Neural cell (in vitro differentiated cells): ENCODE data around the gene NPAS2. TPM values are rescaled to one million over a fixed set of nuclear protein-coding genes. Genes with fewer than 3 reads are reported as not detected.

Experiments
- H2AFZ ChIP-seq: fragments of 200-600, 300-800 bp; sonication (generic), shearing (Covaris generic); 2 replicates; pipeline ENCODE4 v1.6.0; 2014; ENCODE audit warnings: low read depth, mild to moderate bottlenecking, antibody characterized with exemption, low read length, moderate library complexity
- H3F3A ChIP-seq: fragments of 200-600 bp; shearing (Covaris generic); 2 replicates; pipeline ENCODE4 v1.6.1; 2016; ENCODE audit warnings: mild to moderate bottlenecking, moderate library complexity, mixed read lengths, antibody characterized with exemption, low read length; ENCODE audit not compliant: insufficient read depth, poor library complexity, severe bottlenecking
- H3K27ac ChIP-seq: fragments of 200-600, 300-800 bp; sonication (generic), shearing (Covaris generic); 2 replicates; pipeline ENCODE4 v1.5.1; 2014; ENCODE audit warnings: mild to moderate bottlenecking, low read length, moderate library complexity
- H3K27me3 ChIP-seq: fragments of 300-800, 200-600 bp; sonication (generic), shearing (Covaris generic); 2 replicates; pipeline ENCODE4 v1.6.0; 2014; ENCODE audit warnings: mild to moderate bottlenecking, low read depth, low read length, moderate library complexity; ENCODE audit not compliant: insufficient read depth
- H3K36me3 ChIP-seq: fragments of 300-800, 200-600 bp; sonication (generic), shearing (Covaris generic); 2 replicates; pipeline ENCODE4 v1.5.1; 2014; ENCODE audit warnings: mild to moderate bottlenecking, antibody characterized with exemption, low read length, moderate library complexity; ENCODE audit not compliant: insufficient read depth
- H3K4me2 ChIP-seq: fragments of 300-800, 200-600 bp; sonication (generic), shearing (Covaris generic); 2 replicates; pipeline ENCODE4 v1.6.0; 2014; ENCODE audit warnings: mild to moderate bottlenecking, low read length
- H3K4me3 ChIP-seq: fragments of 300-800, 200-600 bp; sonication (generic), shearing (Covaris generic); 2 replicates; pipeline ENCODE4 v1.5.1; 2014; ENCODE audit warnings: mild to moderate bottlenecking, low read length, moderate library complexity
- H3K79me2 ChIP-seq: fragments of 200-600 bp; shearing (Covaris generic); replicated peaks from 2 replicates; pipeline ENCODE4 v1.6.0; 2014; ENCODE audit warnings: mild to moderate bottlenecking, low read length, moderate library complexity; ENCODE audit not compliant: insufficient read depth
- H3K9ac ChIP-seq: fragments of 300-800, 200-600 bp; sonication (generic), shearing (Covaris generic); 2 replicates; pipeline ENCODE4 v1.6.1; 2016; ENCODE audit warnings: mild to moderate bottlenecking, low read length, mixed read lengths
- H3K9me2 ChIP-seq: fragments of 200-600 bp; shearing (Covaris generic); 2 replicates; pipeline ENCODE4 v1.6.1; 2016; ENCODE audit warnings: mild to moderate bottlenecking, low read length, mixed read lengths; ENCODE audit not compliant: insufficient read depth
- H3K9me3 ChIP-seq: fragments of 200-600, 300-800 bp; sonication (generic), shearing (Covaris generic); 2 replicates; pipeline ENCODE4 v1.6.1; 2016; ENCODE audit warnings: mild to moderate bottlenecking, mixed run types, low read length, moderate library complexity, mixed read lengths
- H4K20me1 ChIP-seq: fragments of 200-600 bp; shearing (Covaris generic); 2 replicates; pipeline ENCODE4 v1.6.1; 2016; ENCODE audit warnings: mild to moderate bottlenecking, mixed run types; ENCODE audit not compliant: insufficient read depth
- EP300 ChIP-seq: fragments of 450-650 bp; conservative IDR thresholded peaks from 2 replicates; pipeline ENCODE4 v1.6.1; 2014; ENCODE audit warnings: antibody characterized with exemption, mild to moderate bottlenecking, moderate library complexity; ENCODE audit not compliant: poor library complexity, severe bottlenecking
- EZH2 ChIP-seq: fragments of 200-600, 300-800 bp; shearing (Covaris generic), sonication (generic); IDR thresholded peaks from 2 replicates; pipeline ENCODE4 v1.6.1; 2014; ENCODE audit warnings: antibody characterized with exemption, low read length, borderline replicate concordance, mild to moderate bottlenecking; ENCODE audit not compliant: insufficient read depth, poor library complexity, severe bottlenecking
- MXI1 ChIP-seq: fragments of 450-650 bp; conservative IDR thresholded peaks from 2 replicates; pipeline ENCODE4 v1.6.1; 2014; ENCODE audit warnings: antibody characterized with exemption, mild to moderate bottlenecking; ENCODE audit not compliant: poor library complexity, severe bottlenecking
- POLR2AphosphoS5 ChIP-seq: IDR thresholded peaks from 2 replicates; pipeline ENCODE4 v1.6.1; 2012
- RAD21 ChIP-seq: fragments of 450-650 bp; conservative IDR thresholded peaks from 2 replicates; pipeline ENCODE4 v1.6.1; 2014; ENCODE audit warnings: antibody characterized with exemption, mild to moderate bottlenecking, moderate library complexity
- REST ChIP-seq: IDR thresholded peaks from 2 replicates; pipeline ENCODE4 v1.6.1; 2012; ENCODE audit warnings: borderline replicate concordance
- SMC3 ChIP-seq: fragments of 450-650 bp; conservative IDR thresholded peaks from 2 replicates; pipeline ENCODE4 v1.6.1; 2014; ENCODE audit warnings: antibody characterized with exemption, mild to moderate bottlenecking, moderate library complexity; ENCODE audit not compliant: poor library complexity
- TAF1 ChIP-seq: IDR thresholded peaks from 2 replicates; pipeline ENCODE4 v1.6.1; 2012; ENCODE audit warnings: low read depth
- polyA plus RNA-seq: library from polyadenylated mRNA; depleted of rRNA; stranded (reverse); fragments of >200 nt; gene quantifications from 2 replicates; pipeline ENCODE4 v1.2.3, GENCODE V29; 2014
- TF ChIP-seq, protein P1 (sequence below): fragments of 450-650 bp; IDR thresholded peaks from 2 replicates; pipeline ENCODE4 v1.5.1; 2014; ENCODE audit warnings: antibody characterized with exemption, mild to moderate bottlenecking, moderate library complexity; ENCODE audit not compliant: poor library complexity, severe bottlenecking

The NPAS2 gene
- polyA plus RNA-seq, 1 donor from 2014 or later: 2.1 TPM

DNA sequence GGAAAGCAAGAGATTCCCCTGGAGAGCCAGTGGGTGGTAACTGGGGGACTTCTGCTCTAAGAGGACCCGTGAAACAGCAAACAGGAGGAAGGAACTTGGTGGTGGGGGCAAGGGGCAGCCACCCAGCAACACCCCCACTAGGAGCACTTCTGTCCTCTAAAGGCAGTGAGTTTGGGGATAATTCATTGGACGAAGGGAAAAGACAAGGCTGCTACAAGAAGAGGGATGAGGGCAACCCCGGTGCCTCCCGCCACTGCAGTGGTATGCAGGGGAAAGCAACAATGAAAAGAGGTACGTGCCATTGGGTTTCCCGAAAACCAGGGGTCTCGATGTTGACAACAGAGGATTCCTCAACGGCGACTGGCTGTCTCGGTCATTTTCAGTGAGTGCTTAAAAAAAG, 191.2 kb downstream of the NPAS2 start:
- Histone ChIP-seq H3K4me2 (no peak overlapping the region), H3K36me3 (no peaks in the 10 kb centered on the region), H3K9me3 (no peaks in the 10 kb centered on the region), H3F3A (no peaks in the 10 kb centered on the region), H4K20me1 (no peaks in the 10 kb centered on the region), H3K27me3 (no peaks in the 10 kb centered on the region), H3K9me2 (no peaks in the 10 kb centered on the region), H3K9ac (no peak overlapping the region), H3K4me3 (no peak overlapping the region), H3K27ac (no peak overlapping the region), H3K79me2 (no peaks in the 10 kb centered on the region), H2AFZ (no peak overlapping the region)
- no peak for TF ChIP-seq TAF1
- no peak for TF ChIP-seq EZH2
- no peak for TF ChIP-seq EP300
- no peak for TF ChIP-seq RAD21
- no peak for TF ChIP-seq REST
- TF ChIP-seq SMC3: no peak
- TF ChIP-seq, protein P1, sequence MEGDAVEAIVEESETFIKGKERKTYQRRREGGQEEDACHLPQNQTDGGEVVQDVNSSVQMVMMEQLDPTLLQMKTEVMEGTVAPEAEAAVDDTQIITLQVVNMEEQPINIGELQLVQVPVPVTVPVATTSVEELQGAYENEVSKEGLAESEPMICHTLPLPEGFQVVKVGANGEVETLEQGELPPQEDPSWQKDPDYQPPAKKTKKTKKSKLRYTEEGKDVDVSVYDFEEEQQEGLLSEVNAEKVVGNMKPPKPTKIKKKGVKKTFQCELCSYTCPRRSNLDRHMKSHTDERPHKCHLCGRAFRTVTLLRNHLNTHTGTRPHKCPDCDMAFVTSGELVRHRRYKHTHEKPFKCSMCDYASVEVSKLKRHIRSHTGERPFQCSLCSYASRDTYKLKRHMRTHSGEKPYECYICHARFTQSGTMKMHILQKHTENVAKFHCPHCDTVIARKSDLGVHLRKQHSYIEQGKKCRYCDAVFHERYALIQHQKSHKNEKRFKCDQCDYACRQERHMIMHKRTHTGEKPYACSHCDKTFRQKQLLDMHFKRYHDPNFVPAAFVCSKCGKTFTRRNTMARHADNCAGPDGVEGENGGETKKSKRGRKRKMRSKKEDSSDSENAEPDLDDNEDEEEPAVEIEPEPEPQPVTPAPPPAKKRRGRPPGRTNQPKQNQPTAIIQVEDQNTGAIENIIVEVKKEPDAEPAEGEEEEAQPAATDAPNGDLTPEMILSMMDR: no peak
- no peak for TF ChIP-seq POLR2AphosphoS5
- no peak for TF ChIP-seq MXI1

DNA sequence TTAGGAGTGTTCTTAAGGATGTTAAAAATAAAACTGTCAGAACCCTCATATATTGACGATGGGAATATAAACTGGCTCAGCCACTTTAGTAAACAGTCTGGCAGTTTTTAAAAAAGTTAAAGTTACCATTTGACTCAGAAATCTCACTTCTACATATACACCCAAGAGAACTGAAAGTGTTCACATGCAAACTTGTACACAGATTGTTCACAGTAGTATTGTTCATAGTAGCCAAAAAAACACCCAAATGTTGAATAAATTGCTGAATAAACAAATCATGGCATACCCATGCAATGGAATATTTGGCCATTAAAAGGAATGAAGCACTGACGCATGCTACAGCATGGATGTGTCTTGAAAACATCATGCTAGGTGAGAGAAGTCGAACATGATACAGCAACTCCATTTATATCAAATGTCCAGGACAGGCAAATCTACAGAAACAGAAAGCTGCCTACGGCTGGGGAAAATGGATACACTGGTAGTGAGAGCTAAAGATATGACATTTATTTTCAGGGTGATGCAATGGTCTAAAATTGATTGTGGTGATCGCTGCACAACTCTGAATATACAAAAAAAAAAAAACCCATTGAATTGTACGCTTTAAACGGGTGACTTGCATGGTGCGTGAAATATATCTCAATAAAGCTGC, 192.2 kb downstream of the NPAS2 start:
- no peak overlapping the region for H3K27ac ChIP-seq
- H3K27me3 ChIP-seq: no peaks in the 10 kb centered on the region
- no peak overlapping the region for H3K4me3 ChIP-seq
- no peaks in the 10 kb centered on the region for H3K36me3 ChIP-seq
- no peaks in the 10 kb centered on the region for H3F3A ChIP-seq
- H3K9me3 ChIP-seq: no peaks in the 10 kb centered on the region
- H3K4me2 ChIP-seq: no peak overlapping the region
- H3K9me2 ChIP-seq: no peaks in the 10 kb centered on the region
- no peak for TF ChIP-seq EP300
- TF ChIP-seq SMC3: no peak
- TF ChIP-seq TAF1: no peak
- no peak for TF ChIP-seq MXI1
- TF ChIP-seq RAD21: no peak
- no peak for TF ChIP-seq REST
- TF ChIP-seq, protein P1: no peak
- no peak for TF ChIP-seq POLR2AphosphoS5
- TF ChIP-seq EZH2: no peak
- H3K9ac ChIP-seq: no peak overlapping the region
- no peaks in the 10 kb centered on the region for H3K79me2 ChIP-seq
- no peaks in the 10 kb centered on the region for H4K20me1 ChIP-seq
- H2AFZ ChIP-seq: no peak overlapping the region
